GM12878 (cell line): ENCODE data around the gene PEX1. TPM values are rescaled to one million over a fixed set of nuclear protein-coding genes. Genes with fewer than 3 reads are reported as not detected.
A peak's percentile ranks its signal among the peaks of the same experiment; 100 is the strongest.

Experiments used
- ASH2L ChIP-seq: fragments of 300-600, 200-600 bp; sonication (generic); IDR thresholded peaks from 2 replicates; pipeline ENCODE4 v1.6.1; 2017; ENCODE audit warnings: low read depth, mild to moderate bottlenecking, borderline replicate concordance
- CBFB ChIP-seq: IDR thresholded peaks from 2 replicates; pipeline ENCODE4 v1.6.1; 2016; ENCODE audit warnings: antibody characterized with exemption, low read depth
- CEBPZ ChIP-seq: fragments of 150-350 bp; IDR thresholded peaks from 2 replicates; pipeline ENCODE4 v1.6.1; 2016; ENCODE audit warnings: low read depth, low read length
- CHD1 ChIP-seq: IDR thresholded peaks from 2 replicates; pipeline ENCODE4 v1.6.1; 2012; ENCODE audit warnings: low read depth, low read length, improper control_type of control experiment
- CREM ChIP-seq: IDR thresholded peaks from 2 replicates; pipeline ENCODE4 v1.6.1; 2014; ENCODE audit warnings: antibody characterized with exemption, low read depth
- EGR1 ChIP-seq, 2 experiments: IDR thresholded peaks; 1 replicate in 1 of 2; 2 replicates in 1 of 2; pipeline ENCODE4 v1.6.1; 2011 to 2012; ENCODE audit warnings: low read depth in 2 of 2, low read length in 2 of 2, borderline replicate concordance in 1 of 2, mild to moderate bottlenecking in 1 of 2, moderate library complexity in 1 of 2
- FOS ChIP-seq: IDR thresholded peaks from 3 replicates; pipeline ENCODE4 v1.6.1; 2011; ENCODE audit warnings: borderline replicate concordance; ENCODE audit not compliant: insufficient read length; ENCODE audit errors: extremely low read depth
- GABPA ChIP-seq: IDR thresholded peaks from 2 replicates; pipeline ENCODE4 v1.6.1; 2014; ENCODE audit warnings: antibody characterized with exemption, low read depth, mild to moderate bottlenecking, inconsistent platforms
- MEF2A ChIP-seq: IDR thresholded peaks from 2 replicates; pipeline ENCODE4 v1.6.1; 2011; ENCODE audit warnings: low read depth, mild to moderate bottlenecking, low read length, moderate library complexity; ENCODE audit not compliant: insufficient read depth
- NRF1 ChIP-seq: conservative IDR thresholded peaks from 2 replicates; pipeline ENCODE4 v1.6.1; 2011; ENCODE audit warnings: mild to moderate bottlenecking, low read depth, low read length, improper control_type of control experiment
- POLR2AphosphoS2 ChIP-seq: IDR thresholded peaks from 2 replicates; pipeline ENCODE4 v1.6.1; 2011; ENCODE audit warnings: low read depth, mild to moderate bottlenecking, low read length, improper control_type of control experiment, moderate library complexity
- POLR2AphosphoS5 ChIP-seq: IDR thresholded peaks from 2 replicates; pipeline ENCODE4 v1.6.1; 2011; ENCODE audit warnings: mild to moderate bottlenecking, low read length, inconsistent platforms
- RAD21 ChIP-seq: IDR thresholded peaks from 2 replicates; pipeline ENCODE4 v1.6.1; 2011; ENCODE audit warnings: mild to moderate bottlenecking, low read depth, low read length, moderate library complexity; ENCODE audit not compliant: insufficient read depth
- RAD51 ChIP-seq: fragments of 450-650 bp; IDR thresholded peaks from 2 replicates; pipeline ENCODE4 v1.6.1; 2016; ENCODE audit warnings: moderate library complexity, mild to moderate bottlenecking, inconsistent platforms
- SIN3A ChIP-seq: IDR thresholded peaks from 2 replicates; pipeline ENCODE4 v1.6.1; 2012; ENCODE audit warnings: low read depth, low read length, improper control_type of control experiment
- SIX5 ChIP-seq: IDR thresholded peaks from 2 replicates; pipeline ENCODE4 v1.6.1; 2011; ENCODE audit warnings: mild to moderate bottlenecking, low read depth, low read length, moderate library complexity; ENCODE audit not compliant: severe bottlenecking
- TCF3 ChIP-seq: IDR thresholded peaks from 2 replicates; pipeline ENCODE4 v1.6.1; 2012; ENCODE audit warnings: low read depth, mild to moderate bottlenecking, low read length, borderline replicate concordance; ENCODE audit not compliant: insufficient read depth
- polyA plus RNA-seq, 11 experiments: library from polyadenylated mRNA; depleted of rRNA in 4 of 11; unstranded in 6 of 11; stranded (reverse) in 5 of 11; fragments of >200 nt; fragmentation: Nextera tagmentation in 4 of 11; fragmentation: Illumina TruSeq in 1 of 11; extraction: Ambion mirVana in 4 of 11; extraction: Trizol in 1 of 11; gene quantifications; 1 replicate in 1 of 11; 2 replicates in 10 of 11; pipeline versions ENCODE4 v1.2.1 to v1.2.3, GENCODE V29; 2011 to 2016; ENCODE audit warnings: inconsistent platforms in 2 of 11, missing spikeins in 2 of 11, low read depth in 1 of 11
- total RNA-seq, 4 experiments: library from RNA; depleted of rRNA in 3 of 4; stranded (reverse); fragments of >200 nt in 3 of 4; fragmentation: Illumina TruSeq in 1 of 4; extraction: Trizol in 1 of 4; gene quantifications; 2 replicates each; pipeline versions ENCODE4 v1.2.1 to v1.2.3, GENCODE V29; 2013 to 2021
- TF ChIP-seq, protein P1 (sequence below): fragments of 450-650 bp; IDR thresholded peaks from 2 replicates; pipeline ENCODE4 v1.6.1; 2017; ENCODE audit warnings: mild to moderate bottlenecking, moderate library complexity
- TF ChIP-seq, protein P2 (sequence below): fragments of 450-650 bp; IDR thresholded peaks from 2 replicates; pipeline ENCODE4 v1.6.1; 2017; ENCODE audit warnings: mild to moderate bottlenecking, low read depth, inconsistent platforms; ENCODE audit not compliant: poor library complexity, severe bottlenecking

Gene PEX1
- total and polyA plus RNA-seq, 10 of the 15 experiments (the other 5 are each of a cell fraction or from before 2014, with no cell fraction given): 6.7 to 22.9 (median 15.4) TPM

- TF ChIP-seq CBFB (0 out of 2 replicates have a peak, but pooled peaks have one; percentile 40), CREM (peak; percentile 92), MEF2A (no peak), GABPA (peak; percentile 96), TCF3 (no peak), CEBPZ (peak; percentile 68; the same call in 1 of the 2 replicates), ASH2L (no peak), SIX5 (peak; percentile 43), POLR2AphosphoS5 (peak; percentile 92), NRF1 (0 out of 2 replicates have a peak, but pooled peaks have one; percentile 34), SIN3A (peak; percentile 79; the same call in 1 of the 2 replicates), EGR1 (IDR thresholded peaks at IDR 0.05; ENCODE audit: borderline replicate concordance in 1 of 2, low read depth in 2 of 2, low read length in 2 of 2) (peak in 1 of 2 experiments; percentile 70; a peak in 2 of 3 replicates), CHD1 (no peak), RAD51 (0 out of 2 replicates have a peak, but pooled peaks have one; percentile 20), POLR2AphosphoS2 (0 out of 2 replicates have a peak, but pooled peaks have one; percentile 66), FOS (peak; percentile 52), RAD21 (no peak)
- TF ChIP-seq, protein P1, sequence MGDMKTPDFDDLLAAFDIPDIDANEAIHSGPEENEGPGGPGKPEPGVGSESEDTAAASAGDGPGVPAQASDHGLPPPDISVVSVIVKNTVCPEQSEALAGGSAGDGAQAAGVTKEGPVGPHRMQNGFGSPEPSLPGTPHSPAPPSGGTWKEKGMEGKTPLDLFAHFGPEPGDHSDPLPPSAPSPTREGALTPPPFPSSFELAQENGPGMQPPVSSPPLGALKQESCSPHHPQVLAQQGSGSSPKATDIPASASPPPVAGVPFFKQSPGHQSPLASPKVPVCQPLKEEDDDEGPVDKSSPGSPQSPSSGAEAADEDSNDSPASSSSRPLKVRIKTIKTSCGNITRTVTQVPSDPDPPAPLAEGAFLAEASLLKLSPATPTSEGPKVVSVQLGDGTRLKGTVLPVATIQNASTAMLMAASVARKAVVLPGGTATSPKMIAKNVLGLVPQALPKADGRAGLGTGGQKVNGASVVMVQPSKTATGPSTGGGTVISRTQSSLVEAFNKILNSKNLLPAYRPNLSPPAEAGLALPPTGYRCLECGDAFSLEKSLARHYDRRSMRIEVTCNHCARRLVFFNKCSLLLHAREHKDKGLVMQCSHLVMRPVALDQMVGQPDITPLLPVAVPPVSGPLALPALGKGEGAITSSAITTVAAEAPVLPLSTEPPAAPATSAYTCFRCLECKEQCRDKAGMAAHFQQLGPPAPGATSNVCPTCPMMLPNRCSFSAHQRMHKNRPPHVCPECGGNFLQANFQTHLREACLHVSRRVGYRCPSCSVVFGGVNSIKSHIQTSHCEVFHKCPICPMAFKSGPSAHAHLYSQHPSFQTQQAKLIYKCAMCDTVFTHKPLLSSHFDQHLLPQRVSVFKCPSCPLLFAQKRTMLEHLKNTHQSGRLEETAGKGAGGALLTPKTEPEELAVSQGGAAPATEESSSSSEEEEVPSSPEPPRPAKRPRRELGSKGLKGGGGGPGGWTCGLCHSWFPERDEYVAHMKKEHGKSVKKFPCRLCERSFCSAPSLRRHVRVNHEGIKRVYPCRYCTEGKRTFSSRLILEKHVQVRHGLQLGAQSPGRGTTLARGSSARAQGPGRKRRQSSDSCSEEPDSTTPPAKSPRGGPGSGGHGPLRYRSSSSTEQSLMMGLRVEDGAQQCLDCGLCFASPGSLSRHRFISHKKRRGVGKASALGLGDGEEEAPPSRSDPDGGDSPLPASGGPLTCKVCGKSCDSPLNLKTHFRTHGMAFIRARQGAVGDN: 0 out of 2 replicates have a peak, but pooled peaks have one; percentile 7
- TF ChIP-seq, protein P2, sequence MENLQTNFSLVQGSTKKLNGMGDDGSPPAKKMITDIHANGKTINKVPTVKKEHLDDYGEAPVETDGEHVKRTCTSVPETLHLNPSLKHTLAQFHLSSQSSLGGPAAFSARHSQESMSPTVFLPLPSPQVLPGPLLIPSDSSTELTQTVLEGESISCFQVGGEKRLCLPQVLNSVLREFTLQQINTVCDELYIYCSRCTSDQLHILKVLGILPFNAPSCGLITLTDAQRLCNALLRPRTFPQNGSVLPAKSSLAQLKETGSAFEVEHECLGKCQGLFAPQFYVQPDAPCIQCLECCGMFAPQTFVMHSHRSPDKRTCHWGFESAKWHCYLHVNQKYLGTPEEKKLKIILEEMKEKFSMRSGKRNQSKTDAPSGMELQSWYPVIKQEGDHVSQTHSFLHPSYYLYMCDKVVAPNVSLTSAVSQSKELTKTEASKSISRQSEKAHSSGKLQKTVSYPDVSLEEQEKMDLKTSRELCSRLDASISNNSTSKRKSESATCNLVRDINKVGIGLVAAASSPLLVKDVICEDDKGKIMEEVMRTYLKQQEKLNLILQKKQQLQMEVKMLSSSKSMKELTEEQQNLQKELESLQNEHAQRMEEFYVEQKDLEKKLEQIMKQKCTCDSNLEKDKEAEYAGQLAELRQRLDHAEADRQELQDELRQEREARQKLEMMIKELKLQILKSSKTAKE: no peak
Measured at GRCh38 chr7:92528188-92528957, at the start of gene PEX1, which contains the start of gene RBM48 (continued).
